Naive B cell (primary cell): Measurements from ENCODE around the gene PYGO2. TPM values are rescaled to one million over a fixed set of nuclear protein-coding genes. Genes with fewer than 3 reads are reported as not detected.
"Not testable (repeated sequence)": the region's sequence is repeated elsewhere in the genome, so short reads cannot be mapped to it uniquely, and the experiment has no call there.

Experiments
- ATAC-seq, 2 donors: fragments of 150-1000 bp; cut with Tn5 transposase; 2 replicates each; pipeline ENCODE4 v1.10.0; 2021; ENCODE audit warnings: low read depth in 2 of 2, mild to moderate bottlenecking in 2 of 2, moderate library complexity in 2 of 2
- DNase-seq: peaks from one replicate; pipeline ENCODE4 v3.0.0; 2022
- H3K27ac Mint-ChIP-seq, 6 donors: one replicate each; pipeline ENCODE4 v1.8.0; 2020 to 2022; ENCODE audit warnings: mild to moderate bottlenecking in 6 of 6, mixed read lengths in 6 of 6, moderate library complexity in 5 of 6, inconsistent platforms in 2 of 6
- H3K27me3 Mint-ChIP-seq, 3 donors: one replicate each; pipeline ENCODE4 v1.8.0; 2021 to 2022; ENCODE audit warnings: mixed read lengths in 3 of 3, mild to moderate bottlenecking in 1 of 3
- H3K36me3 Mint-ChIP-seq, 2 donors: one replicate each; pipeline ENCODE4 v1.8.0; 2020 to 2022; ENCODE audit warnings: mixed read lengths in 2 of 2, inconsistent platforms in 1 of 2, mild to moderate bottlenecking in 1 of 2
- H3K4me1 Mint-ChIP-seq, 3 donors: one replicate each; pipeline ENCODE4 v1.8.0; 2020 to 2022; ENCODE audit warnings: mixed read lengths in 3 of 3, inconsistent platforms in 1 of 3, mild to moderate bottlenecking in 1 of 3, moderate library complexity in 1 of 3
- H3K4me3 Mint-ChIP-seq, 8 donors: one replicate each; pipeline ENCODE4 v1.8.0; 2020 to 2022; ENCODE audit warnings: mild to moderate bottlenecking in 8 of 8, mixed read lengths in 8 of 8, moderate library complexity in 8 of 8, inconsistent platforms in 2 of 8
- H3K9me3 Mint-ChIP-seq, 7 donors: one replicate each; pipeline ENCODE4 v1.8.0; 2020 to 2022; ENCODE audit warnings: mixed read lengths in 7 of 7, mild to moderate bottlenecking in 5 of 7, inconsistent platforms in 2 of 7, moderate library complexity in 1 of 7
- polyA plus RNA-seq, 6 donors: library from polyadenylated mRNA; unstranded; fragments of 300-500 nt; fragmentation: Illumina TruSeq; gene quantifications; one replicate each; pipeline ENCODE4 v1.2.3, GENCODE V29; 2021; ENCODE audit warnings: low read depth in 6 of 6

Gene PYGO2
- polyA plus RNA-seq, 6 donors from 2014 or later = 10.0 to 45.1 (median 29.4) TPM

- not testable (repeated sequence) for DNase-seq, H3K9me3 Mint-ChIP-seq, H3K4me3 Mint-ChIP-seq, H3K36me3 Mint-ChIP-seq, H3K4me1 Mint-ChIP-seq, ATAC-seq, H3K27me3 Mint-ChIP-seq
- H3K27ac Mint-ChIP-seq = peak overlapping the region in 1 of 6 donors; percentile 38
These were observed 53.5 kb downstream of the PYGO2 start for GRCh38 chr1:154908129-154908528.

Other genes with a start within 250 kb of the PYGO2 start
- under 1 TPM in 1 of 6 donors, not detected in 5; 0.03 TPM for gene KCNN3, start 91.5 kb downstream of the PYGO2 start, polyA plus RNA-seq
- gene PMVK, start 25.1 kb downstream of the PYGO2 start, polyA plus RNA-seq = 10 to 100 TPM; 30.8 to 45.7 (median 33.3) TPM
- gene PBXIP1, start 5.7 kb downstream of the PYGO2 start, polyA plus RNA-seq = 10 to 100 TPM; 36.2 to 77.3 (median 69.5) TPM
- gene SHC1, start 9.0 kb upstream of the PYGO2 start, polyA plus RNA-seq = 10 to 100 TPM; 23.3 to 34.0 (median 26.3) TPM
- 100 to 1,000 TPM; 117 to 196 (median 131) TPM for gene CKS1B, start 12.9 kb upstream of the PYGO2 start, polyA plus RNA-seq
- 10 to 100 TPM; 37.0 to 57.0 (median 49.4) TPM for gene FLAD1, start 21.6 kb upstream of the PYGO2 start, polyA plus RNA-seq
- gene LENEP, start 31.8 kb upstream of the PYGO2 start, polyA plus RNA-seq = not detected
- 1 to 10 TPM in 5 of 6 donors, not detected in 1; 2.2 to 5.5 (median 2.7) TPM for gene ZBTB7B, start 41.0 kb upstream of the PYGO2 start, polyA plus RNA-seq
- not detected for gene DCST2, start 72.0 kb upstream of the PYGO2 start, polyA plus RNA-seq
- not detected for gene DCST1, start 72.0 kb upstream of the PYGO2 start, polyA plus RNA-seq
- gene ADAM15, start 89.5 kb upstream of the PYGO2 start, polyA plus RNA-seq = 1 to 10 TPM; 2.8 to 8.8 (median 7.0) TPM
- gene EFNA4, start 102.0 kb upstream of the PYGO2 start, polyA plus RNA-seq = 1 to 10 TPM in 5 of 6 donors, not detected in 1; 2.6 to 6.0 (median 3.3) TPM
- gene EFNA3, start 117.1 kb upstream of the PYGO2 start, polyA plus RNA-seq = 1 to 10 TPM in 3 of 6 donors, under 1 TPM in 2, not detected in 1; 0.54 to 2.9 (median 2.1) TPM
- under 1 TPM in 3 of 6 donors, not detected in 3; 0.18 to 0.82 (median 0.56) TPM for gene EFNA1, start 166.1 kb upstream of the PYGO2 start, polyA plus RNA-seq
- gene SLC50A1, start 174.1 kb upstream of the PYGO2 start, polyA plus RNA-seq = 100 to 1,000 TPM; 152 to 273 (median 201) TPM
- 100 to 1,000 TPM in 1 of 6 donors, 10 to 100 TPM in 5; 77.4 to 100 (median 90.5) TPM for gene DPM3, start 178.7 kb upstream of the PYGO2 start, polyA plus RNA-seq
- gene KRTCAP2, start 211.5 kb upstream of the PYGO2 start, polyA plus RNA-seq = 100 to 1,000 TPM; 340 to 379 (median 354) TPM
- gene TRIM46, start 212.1 kb upstream of the PYGO2 start, polyA plus RNA-seq = under 1 TPM in 2 of 6 donors, not detected in 4; 0.13 to 0.35 TPM
- 1 to 10 TPM; 1.1 to 3.9 (median 2.2) TPM for gene THBS3, start 246.1 kb upstream of the PYGO2 start, polyA plus RNA-seq
- 10 to 100 TPM; 35.5 to 49.1 (median 42.0) TPM for gene MTX1, start 246.9 kb upstream of the PYGO2 start, polyA plus RNA-seq